Measurements from ENCODE around the gene CREB5. TPM values are rescaled to one million over a fixed set of nuclear protein-coding genes. Genes with fewer than 3 reads are reported as not detected.

Gene CREB5
- total RNA-seq, 1 experiment from 2014 or later, result 5.2 TPM

DNA sequence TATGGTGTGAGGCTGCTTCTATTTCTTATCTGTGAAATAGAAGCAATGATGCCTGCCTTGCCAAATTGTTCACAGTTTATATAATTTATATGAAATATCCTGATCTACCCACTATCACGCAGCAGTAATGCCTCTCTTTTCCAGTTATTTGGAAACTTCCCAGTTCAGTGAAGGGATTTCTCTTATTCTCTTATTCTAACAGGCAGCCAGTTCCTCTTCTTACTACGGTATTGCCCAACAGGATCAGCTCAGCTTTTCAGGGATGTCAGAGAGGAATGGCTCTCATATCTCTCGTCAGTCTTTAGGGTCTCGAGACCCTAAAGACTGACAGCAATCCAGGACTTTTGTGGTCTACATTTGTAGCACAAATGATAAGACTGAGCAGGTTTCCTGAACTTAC lies 215.6 kb downstream of the CREB5 start:
- H3K9me2 ChIP-seq (replicated peaks; ENCODE audit: low read length), result no peaks in the 10 kb centered on the region
- H3K27me3 ChIP-seq (ENCODE audit: low read length), result no peaks in the 10 kb centered on the region
- no peak overlapping the region for H3K4me3 ChIP-seq (ENCODE audit: low read length)
- intact Hi-C loops (cut with micrococcal nuclease), result loop anchor here (5.0 kb wide), 2 partner anchors 59 to 216 kb away; partner anchors contain the start of gene CREB5
- H3K9ac ChIP-seq (ENCODE audit: low read length), result no peak overlapping the region
- H3K27ac ChIP-seq (ENCODE audit: low read length), result no peak overlapping the region
- no peaks in the 10 kb centered on the region for H3K36me3 ChIP-seq (ENCODE audit: low read depth, low read length)
- no peak overlapping the region for H2AFZ ChIP-seq (ENCODE audit: low read length)
- H3K4me1 ChIP-seq (ENCODE audit: insufficient read depth, low read length), result peaks cover 12% of the 10 kb centered on the region; the same call in 1 of the 2 replicates
- no TSS peak for BruUV-seq (replicated peaks)
- TF ChIP-seq EZH2 (IDR thresholded peaks at IDR 0.05; ENCODE audit: low read length, unreplicated experiment) (no peak), CTCF (conservative IDR thresholded peaks at IDR 0.05; ENCODE audit: low read depth, low read length) (no peak), EZH2phosphoT487 (IDR thresholded peaks at IDR 0.05; ENCODE audit: borderline replicate concordance, low read length) (no peak)
- ATAC-seq (no peak), DNase-seq (no peak)
- ChIA-PET CTCF (interaction anchor here (0.8 to 1.1 kb wide), 2 partner anchors 13 to 55 kb away, joined by 4 read pairs; no protein-coding TSS in a partner anchor), POLR2A (ENCODE audit: unreplicated experiment) (no interaction called here)
- no peaks in the 10 kb centered on the region for H3K79me2 ChIP-seq (ENCODE audit: low read length)
- no peak overlapping the region for H3K4me2 ChIP-seq (ENCODE audit: low read length)
- H4K20me1 ChIP-seq (ENCODE audit: low read length), result no peaks in the 10 kb centered on the region
- no peaks in the 10 kb centered on the region for H3F3A ChIP-seq (ENCODE audit: low read length, unreplicated experiment)
- H3K9me3 ChIP-seq (ENCODE audit: low read length), result no peaks in the 10 kb centered on the region

GRCh38 chr7:28629216-28629842 lies 217.0 kb downstream of the CREB5 start:
- no peak for TF ChIP-seq EZH2 (IDR thresholded peaks at IDR 0.05; ENCODE audit: low read length, unreplicated experiment)
- TF ChIP-seq CTCF (conservative IDR thresholded peaks at IDR 0.05; ENCODE audit: low read depth, low read length), result no peak
- no peak for TF ChIP-seq EZH2phosphoT487 (IDR thresholded peaks at IDR 0.05; ENCODE audit: borderline replicate concordance, low read length)
- DNase-seq (peak; percentile 11), ATAC-seq (no peak; the same call in 1 of the 2 replicates)
- no peaks in the 10 kb centered on the region for H3F3A ChIP-seq (ENCODE audit: low read length, unreplicated experiment)
- H3K9me2 ChIP-seq (replicated peaks; ENCODE audit: low read length), result no peaks in the 10 kb centered on the region
- no peak overlapping the region for H2AFZ ChIP-seq (ENCODE audit: low read length)
- intact Hi-C loops (cut with micrococcal nuclease), result loop anchor here (5.0 kb wide), 2 partner anchors 58 to 217 kb away; partner anchors contain the start of gene CREB5
- H3K9ac ChIP-seq (ENCODE audit: low read length), result no peak overlapping the region
- peaks cover 4% of the 10 kb centered on the region; the same call in 1 of the 2 replicates for H3K4me1 ChIP-seq (ENCODE audit: insufficient read depth, low read length)
- H4K20me1 ChIP-seq (ENCODE audit: low read length), result no peaks in the 10 kb centered on the region
- ChIA-PET POLR2A (ENCODE audit: unreplicated experiment) (no interaction called here), CTCF (no interaction called here)
- H3K4me2 ChIP-seq (ENCODE audit: low read length), result no peak overlapping the region
- no peaks in the 10 kb centered on the region for H3K9me3 ChIP-seq (ENCODE audit: low read length)
- H3K27me3 ChIP-seq (ENCODE audit: low read length), result no peaks in the 10 kb centered on the region
- BruUV-seq (replicated peaks), result no TSS peak
- no peak overlapping the region for H3K27ac ChIP-seq (ENCODE audit: low read length)
- H3K79me2 ChIP-seq (ENCODE audit: low read length), result no peaks in the 10 kb centered on the region
- no peaks in the 10 kb centered on the region for H3K36me3 ChIP-seq (ENCODE audit: low read depth, low read length)
- H3K4me3 ChIP-seq (ENCODE audit: low read length), result no peak overlapping the region

DNA sequence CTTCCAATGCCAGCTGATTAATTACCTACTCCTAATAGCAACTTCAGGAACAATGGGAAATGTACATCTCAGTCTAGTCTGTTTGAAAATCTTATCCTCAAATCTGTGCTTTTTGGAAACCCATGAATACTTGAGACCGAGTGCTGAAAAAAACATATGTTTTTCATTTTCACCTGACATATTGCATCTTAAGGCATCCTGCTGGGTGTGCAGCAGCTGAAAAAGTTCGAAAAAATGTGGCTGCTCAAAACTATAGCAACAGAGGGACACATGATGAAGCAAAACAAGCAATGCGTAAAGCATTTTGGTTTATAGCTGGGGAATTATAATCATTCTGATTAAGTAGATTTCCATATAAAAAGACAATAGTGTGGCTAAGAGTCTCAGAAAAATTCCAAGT lies 218.0 kb downstream of the CREB5 start:
- H4K20me1 ChIP-seq (ENCODE audit: low read length), result no peaks in the 10 kb centered on the region
- H3K36me3 ChIP-seq (ENCODE audit: low read depth, low read length), result no peaks in the 10 kb centered on the region
- no peak overlapping the region for H3K4me2 ChIP-seq (ENCODE audit: low read length)
- POLR2A ChIA-PET (ENCODE audit: unreplicated experiment), result no interaction called here
- no peaks in the 10 kb centered on the region for H3K9me3 ChIP-seq (ENCODE audit: low read length)
- H3K27ac ChIP-seq (ENCODE audit: low read length), result no peak overlapping the region
- intact Hi-C loops (cut with micrococcal nuclease), result no loop called here
- H3K27me3 ChIP-seq (ENCODE audit: low read length), result no peaks in the 10 kb centered on the region
- no peak overlapping the region for H3K9ac ChIP-seq (ENCODE audit: low read length)
- H3F3A ChIP-seq (ENCODE audit: low read length, unreplicated experiment), result no peaks in the 10 kb centered on the region
- H3K4me3 ChIP-seq (ENCODE audit: low read length), result no peak overlapping the region
- H3K4me1 ChIP-seq (ENCODE audit: insufficient read depth, low read length), result peaks cover 4% of the 10 kb centered on the region; the same call in 1 of the 2 replicates
- ATAC-seq (no peak), DNase-seq (no peak)
- TF ChIP-seq EZH2 (IDR thresholded peaks at IDR 0.05; ENCODE audit: low read length, unreplicated experiment) (no peak), CTCF (conservative IDR thresholded peaks at IDR 0.05; ENCODE audit: low read depth, low read length) (no peak), EZH2phosphoT487 (IDR thresholded peaks at IDR 0.05; ENCODE audit: borderline replicate concordance, low read length) (no peak)
- CTCF ChIA-PET, result no interaction called here
- no peak overlapping the region for H2AFZ ChIP-seq (ENCODE audit: low read length)
- no peaks in the 10 kb centered on the region for H3K9me2 ChIP-seq (replicated peaks; ENCODE audit: low read length)
- H3K79me2 ChIP-seq (ENCODE audit: low read length), result no peaks in the 10 kb centered on the region
- BruUV-seq (replicated peaks), result no TSS peak

Data from PC-3 (cell line).